ENCODE results near the gene RNU7-1. TPM values are rescaled to one million over a fixed set of nuclear protein-coding genes. Genes with fewer than 3 reads are reported as not detected.
A peak's percentile ranks its signal among the peaks of the same experiment; 100 is the strongest.

RNU7-1 gene
- total and polyA plus RNA-seq, 2 donors (not counting 1 experiment from before 2014, with no cell fraction given) = not detected

GRCh38 chr12:6946920-6947374 is 3.3 kb downstream of the RNU7-1 start:
- H3K4me2 ChIP-seq (replicated peaks; ENCODE audit: low read depth, low read length, poor library complexity, severe bottlenecking) = peak overlapping the region; percentile 99
- ChIA-PET POLR2A (interaction anchor here (0.6 to 18.5 kb wide), 5 partner anchors 9 to 339 kb away, joined by 3 to 662 read pairs (median 4); partner anchors contain the start of genes EMG1, MLF2, PHB2 and PTPN6), CTCF (interaction anchor here (0.7 to 16.6 kb wide), 12 partner anchors 9 to 257 kb away, joined by 3 to 944 read pairs (median 5); partner anchors contain the start of genes LPCAT3, SPSB2 and ZNF384)
- Mint-ChIP-seq H3K9me3 (ENCODE audit: insufficient read depth) (no peaks in the 10 kb centered on the region), H3K27me3 (no peaks in the 10 kb centered on the region), H3K4me3 (peak overlapping the region; percentile 97), H3K4me1 (peaks cover 78% of the 10 kb centered on the region), H3K27ac (peak overlapping the region; percentile 97)
- peak overlapping the region; percentile 3 for H2AFZ ChIP-seq (ENCODE audit: insufficient read depth, low read depth, low read length, poor library complexity, severe bottlenecking)
- intact Hi-C loops (cut with micrococcal nuclease) = loop anchor here (1.0 to 10.0 kb wide), 2 partner anchors 7 to 312 kb away; partner anchors contain the start of gene LPAR5
- peaks cover 0 to 9% of the 10 kb centered on the region in 2 experiments for H3K36me3 ChIP-seq (replicated peaks in 1 of 2; ENCODE audit: control extremely low read depth in 1 of 2, control insufficient read depth in 1 of 2, extremely low read depth in 1 of 2, insufficient read depth in 2 of 2, low read length in 1 of 2)
- ATAC-seq (ENCODE audit: low read depth) (no peak), DNase-seq (no peak)
- H3K9ac ChIP-seq (ENCODE audit: low read length) = peak overlapping the region; percentile 89
- WGBS (ENCODE audit: insufficient coverage) = 59% methylated on average over 4 of the region's 8 CpGs
- no peaks in the 10 kb centered on the region for H3K27me3 ChIP-seq (replicated peaks in 1 of 4; ENCODE audit: control extremely low read depth in 1 of 4, control insufficient read depth in 3 of 4, insufficient read depth in 4 of 4, low read length in 3 of 4)
- H4K20me1 ChIP-seq (ENCODE audit: control insufficient read depth, insufficient read depth, low read length, poor library complexity, severe bottlenecking) = peaks cover 9% of the 10 kb centered on the region
- peaks cover 70 to 88% of the 10 kb centered on the region in 2 donors for H3K4me1 ChIP-seq (ENCODE audit: control insufficient read depth in 2 of 2, insufficient read depth in 2 of 2, low read length in 2 of 2)
- peak overlapping the region; percentile 93 to 99 for H3K27ac ChIP-seq (ENCODE audit: low read length in 2 of 2)
- H3K79me2 ChIP-seq (ENCODE audit: control insufficient read depth, insufficient read depth, low read length) = peaks cover 33% of the 10 kb centered on the region
- TF ChIP-seq EZH2 (IDR thresholded peaks at IDR 0.05; ENCODE audit: borderline replicate concordance, insufficient read depth, low read depth, low read length, poor library complexity, severe bottlenecking) = no peak
- H3K9me3 ChIP-seq (ENCODE audit: control extremely low read depth in 1 of 3, control insufficient read depth in 2 of 3, insufficient read depth in 1 of 3, low read length in 2 of 3) = no peaks in the 10 kb centered on the region
- H3K4me3 ChIP-seq (ENCODE audit: control extremely low read depth in 1 of 5, extremely low read depth in 1 of 5, insufficient read depth in 1 of 5, low read depth in 2 of 5, low read length in 4 of 5) = peak overlapping the region in 4 of 5 experiments; percentile 41 to 92 (median 64)

GRCh38 chr12:6947615-6948014 is 4.0 kb downstream of the RNU7-1 start:
- CTCF ChIA-PET = interaction anchor here (0.7 to 16.6 kb wide), 10 partner anchors 10 to 258 kb away, joined by 3 to 944 read pairs (median 4); partner anchors contain the start of genes LPCAT3, SPSB2 and ZNF384
- Histone ChIP-seq H3K36me3 (replicated peaks in 1 of 2; ENCODE audit: control extremely low read depth in 1 of 2, control insufficient read depth in 1 of 2, extremely low read depth in 1 of 2, insufficient read depth in 2 of 2, low read length in 1 of 2) (peaks cover 0 to 15% of the 10 kb centered on the region in 2 experiments), H3K4me2 (replicated peaks; ENCODE audit: low read depth, low read length, poor library complexity, severe bottlenecking) (peak overlapping the region; percentile 27), H3K27me3 (replicated peaks in 1 of 4; ENCODE audit: control extremely low read depth in 1 of 4, control insufficient read depth in 3 of 4, insufficient read depth in 4 of 4, low read length in 3 of 4) (no peaks in the 10 kb centered on the region), H4K20me1 (ENCODE audit: control insufficient read depth, insufficient read depth, low read length, poor library complexity, severe bottlenecking) (peaks cover 16% of the 10 kb centered on the region), H3K79me2 (ENCODE audit: control insufficient read depth, insufficient read depth, low read length) (peaks cover 40% of the 10 kb centered on the region), H3K9me3 (ENCODE audit: control extremely low read depth in 1 of 3, control insufficient read depth in 2 of 3, insufficient read depth in 1 of 3, low read length in 2 of 3) (no peaks in the 10 kb centered on the region), H2AFZ (ENCODE audit: insufficient read depth, low read depth, low read length, poor library complexity, severe bottlenecking) (no peak overlapping the region), H3K4me1 (ENCODE audit: control insufficient read depth in 2 of 2, insufficient read depth in 2 of 2, low read length in 2 of 2) (peaks cover 70 to 84% of the 10 kb centered on the region in 2 donors), H3K27ac (ENCODE audit: low read length in 2 of 2) (peak overlapping the region; percentile 93 to 99), H3K4me3 (ENCODE audit: control extremely low read depth in 1 of 5, extremely low read depth in 1 of 5, insufficient read depth in 1 of 5, low read depth in 2 of 5, low read length in 4 of 5) (no peak overlapping the region), H3K9ac (ENCODE audit: low read length) (no peak overlapping the region)
- DNase-seq (peak; percentile 49), ATAC-seq (ENCODE audit: low read depth) (no peak)
- TF ChIP-seq CTCF (IDR thresholded peaks at IDR 0.05) = no peak
- Mint-ChIP-seq H3K4me3 (peak overlapping the region; percentile 65), H3K27me3 (no peaks in the 10 kb centered on the region), H3K27ac (peak overlapping the region; percentile 97), H3K4me1 (peaks cover 78% of the 10 kb centered on the region), H3K9me3 (ENCODE audit: insufficient read depth) (no peaks in the 10 kb centered on the region)
- intact Hi-C loops (cut with micrococcal nuclease) = loop anchor here (10.0 kb wide), 1 partner anchor 313 kb away; the partner anchor contains the start of gene LPAR5
- POLR2A ChIA-PET = interaction anchor here (1.1 to 18.5 kb wide), 4 partner anchors 10 to 194 kb away, joined by 3 to 662 read pairs (median 4); partner anchors contain the start of genes EMG1, MLF2, PHB2 and PTPN6
- 63% methylated on average over 7 of the region's 8 CpGs for WGBS (ENCODE audit: insufficient coverage)

Data from B cell (primary cell).